ENCODE results near the gene CNN2. TPM values are rescaled to one million over a fixed set of nuclear protein-coding genes. Genes with fewer than 3 reads are reported as not detected.
"Not testable (repeated sequence)": the region's sequence is repeated elsewhere in the genome, so short reads cannot be mapped to it uniquely, and the experiment has no call there.

CNN2 gene
- total RNA-seq, 4 donors from 2014 or later, result 39.2 to 57.6 (median 48.2) TPM

DNA sequence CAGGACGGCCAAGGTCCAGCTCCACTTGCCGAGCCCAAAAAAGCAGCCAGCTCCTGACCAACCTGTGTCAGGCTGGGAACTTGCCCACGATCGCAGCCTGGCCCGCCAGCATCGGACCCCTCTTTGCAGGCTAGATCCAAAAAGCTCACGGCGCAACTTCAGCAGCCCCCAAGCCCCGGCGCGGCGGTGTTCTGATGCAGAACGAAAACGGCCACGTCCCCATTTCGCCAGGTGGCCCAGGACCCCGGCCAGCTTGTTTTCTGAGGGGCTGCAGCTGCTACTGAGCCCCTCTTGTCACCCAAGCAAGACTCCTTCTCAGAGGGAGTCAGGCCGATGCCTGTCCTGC, 6.8 kb upstream of the CNN2 start:
- intact Hi-C loops (cut with DNase I; ENCODE audit: low total_unique reads), result no loop called here
- DNase-seq, result no peak
- Histone ChIP-seq H3K9me3 (no peaks in the 10 kb centered on the region), H3K27ac (peak overlapping the region; percentile 2 to 95 (median 94)), H3K4me1 (peaks cover 47 to 57% (median 53%) of the 10 kb centered on the region in 4 donors), H3K4me3 (peak overlapping the region; percentile 46 to 100 (median 76)), H3K27me3 (no peaks in the 10 kb centered on the region), H3K36me3 (no peaks in the 10 kb centered on the region)
- 41% methylated on average over 15 of the region's 18 CpGs; no CpG with 5 or more reads in 1 of the 2 donors for WGBS, 2 donors (ENCODE audit: low coverage in 1 of 2)
- in situ Hi-C loops (cut with MboI; ENCODE audit: low pct_ligation_motif_present in 1 of 4, low pct_unique_long_range_greater_than_20kb in 1 of 4, low sequenced_read_pairs in 3 of 4), result no loop called here
- TF ChIP-seq POLR2A (IDR thresholded peaks at IDR 0.05) (no peak), EP300 (IDR thresholded peaks at IDR 0.05; ENCODE audit: low read depth) (no peak), POLR2AphosphoS5 (IDR thresholded peaks at IDR 0.05) (no peak)
- TF ChIP-seq, protein P1, sequence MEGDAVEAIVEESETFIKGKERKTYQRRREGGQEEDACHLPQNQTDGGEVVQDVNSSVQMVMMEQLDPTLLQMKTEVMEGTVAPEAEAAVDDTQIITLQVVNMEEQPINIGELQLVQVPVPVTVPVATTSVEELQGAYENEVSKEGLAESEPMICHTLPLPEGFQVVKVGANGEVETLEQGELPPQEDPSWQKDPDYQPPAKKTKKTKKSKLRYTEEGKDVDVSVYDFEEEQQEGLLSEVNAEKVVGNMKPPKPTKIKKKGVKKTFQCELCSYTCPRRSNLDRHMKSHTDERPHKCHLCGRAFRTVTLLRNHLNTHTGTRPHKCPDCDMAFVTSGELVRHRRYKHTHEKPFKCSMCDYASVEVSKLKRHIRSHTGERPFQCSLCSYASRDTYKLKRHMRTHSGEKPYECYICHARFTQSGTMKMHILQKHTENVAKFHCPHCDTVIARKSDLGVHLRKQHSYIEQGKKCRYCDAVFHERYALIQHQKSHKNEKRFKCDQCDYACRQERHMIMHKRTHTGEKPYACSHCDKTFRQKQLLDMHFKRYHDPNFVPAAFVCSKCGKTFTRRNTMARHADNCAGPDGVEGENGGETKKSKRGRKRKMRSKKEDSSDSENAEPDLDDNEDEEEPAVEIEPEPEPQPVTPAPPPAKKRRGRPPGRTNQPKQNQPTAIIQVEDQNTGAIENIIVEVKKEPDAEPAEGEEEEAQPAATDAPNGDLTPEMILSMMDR (IDR thresholded peaks at IDR 0.05), result no peak

GRCh38 chr19:1019980-1020867, 6.2 kb upstream of the CNN2 start:
- no peak for DNase-seq
- 2% methylated on average over 56 of the region's 60 CpGs; no CpG with 5 or more reads in 1 of the 2 donors for WGBS, 2 donors (ENCODE audit: low coverage in 1 of 2)
- no peaks in the 10 kb centered on the region for H3K9me3 ChIP-seq
- peaks cover 47 to 57% (median 51%) of the 10 kb centered on the region in 4 donors for H3K4me1 ChIP-seq
- no peaks in the 10 kb centered on the region for H3K27me3 ChIP-seq
- no peak for TF ChIP-seq POLR2AphosphoS5 (IDR thresholded peaks at IDR 0.05)
- TF ChIP-seq, protein P1 (IDR thresholded peaks at IDR 0.05), result no peak
- TF ChIP-seq POLR2A (IDR thresholded peaks at IDR 0.05), result no peak
- TF ChIP-seq EP300 (IDR thresholded peaks at IDR 0.05; ENCODE audit: low read depth), result no peak
- in situ Hi-C loops (cut with MboI; ENCODE audit: low pct_ligation_motif_present in 1 of 4, low pct_unique_long_range_greater_than_20kb in 1 of 4, low sequenced_read_pairs in 3 of 4) (no loop called here), intact Hi-C loops (cut with DNase I; ENCODE audit: low total_unique reads) (loop anchor here (10.0 kb wide), 1 partner anchor 225 kb away; the partner anchor contains the start of genes ATP5F1D and MIDN)
- peak overlapping the region; percentile 92 to 98 (median 95) for H3K27ac ChIP-seq
- peak overlapping the region; percentile 46 to 100 (median 76) for H3K4me3 ChIP-seq
- no peaks in the 10 kb centered on the region for H3K36me3 ChIP-seq

- H3K36me3 ChIP-seq, result no peaks in the 10 kb centered on the region
- intact Hi-C loops (cut with DNase I; ENCODE audit: low total_unique reads) (loop anchor here (10.0 kb wide), 1 partner anchor 224 kb away; the partner anchor contains the start of genes ATP5F1D and MIDN), in situ Hi-C loops (cut with MboI; ENCODE audit: low pct_ligation_motif_present in 1 of 4, low pct_unique_long_range_greater_than_20kb in 1 of 4, low sequenced_read_pairs in 3 of 4) (no loop called here)
- H3K4me1 ChIP-seq, result peaks cover 44 to 56% (median 48%) of the 10 kb centered on the region in 4 donors
- H3K4me3 ChIP-seq, result peak within 1 kb of the TSS; percentile 46 to 100 (median 76)
- H3K27me3 ChIP-seq, result no peaks in the 10 kb centered on the region
- TF ChIP-seq POLR2AphosphoS5 (IDR thresholded peaks at IDR 0.05) (peak in 2 of 3 donors; percentile 40 to 83), POLR2A (IDR thresholded peaks at IDR 0.05) (peak; percentile 68)
- TF ChIP-seq, protein P1 (IDR thresholded peaks at IDR 0.05), result no peak
- WGBS, 2 donors (ENCODE audit: low coverage in 1 of 2), result 0% methylated on average over 2 to 37 of the region's 68 CpGs
- peak within 1 kb of the TSS; percentile 92 to 98 (median 95) for H3K27ac ChIP-seq
- peak; percentile 98 for DNase-seq
- H3K9me3 ChIP-seq, result no peaks in the 10 kb centered on the region
These were observed 5.5 kb upstream of the CNN2 start, which contains the start of gene TMEM259 for GRCh38 chr19:1020868-1021425. TMEM259 (minus strand) TSS chr19:1021123; CDS start chr19:1020996, 127 bp downstream.

- Histone ChIP-seq H3K4me1 (peaks cover 17 to 45% (median 39%) of the 10 kb centered on the region in 4 donors), H3K27ac (peak overlapping the region in 1 of 4 donors; percentile 92)
- in situ Hi-C loops (cut with MboI; ENCODE audit: low pct_ligation_motif_present in 1 of 4, low pct_unique_long_range_greater_than_20kb in 1 of 4, low sequenced_read_pairs in 3 of 4); H3K27me3 ChIP-seq; DNase-seq; H3K4me3 ChIP-seq; H3K9me3 ChIP-seq; H3K36me3 ChIP-seq: not testable (repeated sequence)
- intact Hi-C loops (cut with DNase I; ENCODE audit: low total_unique reads), result loop anchor here (10.0 kb wide), 1 partner anchor 221 kb away; the partner anchor contains the start of genes ATP5F1D and MIDN
- 48 to 59% methylated on average over 2 to 5 of the region's 5 CpGs for WGBS, 2 donors (ENCODE audit: low coverage in 1 of 2)
These were observed 2.6 kb upstream of the CNN2 start for GRCh38 chr19:1023883-1024188.

- DNase-seq; H3K9me3 ChIP-seq; in situ Hi-C loops (cut with MboI; ENCODE audit: low pct_ligation_motif_present in 1 of 4, low pct_unique_long_range_greater_than_20kb in 1 of 4, low sequenced_read_pairs in 3 of 4); H3K27me3 ChIP-seq; H3K4me3 ChIP-seq; H3K36me3 ChIP-seq: not testable (repeated sequence)
- intact Hi-C loops (cut with DNase I; ENCODE audit: low total_unique reads), result loop anchor here (10.0 kb wide), 1 partner anchor 220 kb away; the partner anchor contains the start of genes ATP5F1D and MIDN
- Histone ChIP-seq H3K4me1 (peaks cover 14 to 46% (median 36%) of the 10 kb centered on the region in 4 donors), H3K27ac (peak overlapping the region; percentile 14 to 97 (median 92))
- 67 to 84% methylated on average over 2 to 6 of the region's 6 CpGs for WGBS, 2 donors (ENCODE audit: low coverage in 1 of 2)
These were observed 1.3 kb upstream of the CNN2 start for GRCh38 chr19:1025080-1025479.

All from transverse colon (tissue), 4 donors.